PC-3 (cell line): ENCODE results near the gene KPNA4.

Source experiments
- CTCF ChIP-seq: fragments of 300-600 bp; sonication (generic); conservative IDR thresholded peaks from 2 replicates; pipeline ENCODE4 v1.5.1; 2017; ENCODE audit warnings: antibody characterized with exemption, low read depth, mild to moderate bottlenecking, low read length
- EZH2phosphoT487 ChIP-seq: fragments of 300-600 bp; sonication (generic); IDR thresholded peaks from 2 replicates; pipeline ENCODE4 v1.6.1; 2018; ENCODE audit warnings: mild to moderate bottlenecking, antibody characterized with exemption, low read length, borderline replicate concordance

GRCh38 chr3:160565442-160566403 lies at the start of gene KPNA4:
- TF ChIP-seq CTCF (no peak), EZH2phosphoT487 (no peak)
